ENCODE results near the gene ALLC.
"Not testable (repeated sequence)": the region's sequence is repeated elsewhere in the genome, so short reads cannot be mapped to it uniquely, and the experiment has no call there.

The ALLC gene

DNA sequence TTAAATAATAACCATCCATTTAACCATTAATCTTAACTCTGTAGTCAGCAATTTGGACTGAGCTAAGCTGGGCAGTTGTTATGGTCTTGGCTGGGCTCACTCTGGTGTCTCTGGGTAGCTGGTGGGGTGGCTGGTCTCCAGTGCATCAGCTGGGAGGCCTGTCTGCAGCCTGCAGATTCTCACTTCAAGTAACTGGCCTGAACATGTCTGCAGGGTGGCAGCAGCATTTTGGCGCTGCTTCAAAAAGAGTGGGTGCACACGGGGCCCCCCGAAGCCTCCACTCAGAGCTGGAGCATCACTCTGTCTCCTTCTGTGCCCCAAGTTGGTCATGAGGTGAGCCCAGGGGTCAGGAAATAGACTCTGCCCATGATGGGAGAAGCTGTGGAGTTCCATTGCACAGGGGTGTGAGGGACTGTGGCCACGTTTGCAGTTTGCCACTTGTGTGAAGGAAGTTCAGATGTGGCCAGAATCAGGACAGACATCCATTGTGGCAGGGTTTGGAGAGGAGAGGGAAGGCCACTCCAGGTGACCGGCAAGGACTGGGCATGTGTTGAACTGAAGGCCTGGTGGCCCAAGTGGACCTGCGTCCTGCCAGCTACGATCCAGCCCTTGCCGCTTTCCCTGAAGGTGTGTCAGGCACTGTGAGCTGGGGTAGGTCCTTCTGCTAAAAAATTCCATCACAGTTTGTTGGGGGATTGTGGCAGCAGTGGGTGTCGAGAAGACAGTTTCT, 4.9 kb upstream of the ALLC start:
- TF ChIP-seq POLR2AphosphoS5 (IDR thresholded peaks at IDR 0.05; ENCODE audit: low read depth, low read length) = no peak
- no peak for TF ChIP-seq POLR2A (IDR thresholded peaks at IDR 0.05; ENCODE audit: low read depth, low read length)
- no peak for TF ChIP-seq TAF1 (IDR thresholded peaks at IDR 0.05; ENCODE audit: borderline replicate concordance, low read depth, low read length)
- FAIRE-seq (no peak), DNase-seq (ENCODE audit: insufficient read length) (no peak)

DNA sequence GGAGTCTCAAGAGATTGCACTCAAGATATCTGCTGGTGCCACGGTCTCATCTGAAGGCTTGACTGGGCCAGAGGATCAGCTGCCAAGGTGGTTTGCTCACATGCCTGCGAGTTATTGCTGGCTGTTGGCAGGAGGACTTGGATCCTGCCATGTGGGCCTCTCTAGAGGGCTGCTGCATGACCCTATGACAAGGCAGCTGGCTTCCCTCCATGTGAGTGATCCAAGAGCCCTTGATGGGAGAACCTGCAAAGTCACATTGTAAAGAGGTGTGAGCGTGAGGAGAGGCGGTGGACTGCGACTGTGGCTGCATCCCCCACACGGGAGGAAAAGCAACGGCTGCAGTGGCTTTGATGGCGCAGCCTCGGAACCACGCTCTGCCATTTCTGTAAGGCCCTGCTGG, 4.0 kb upstream of the ALLC start:
- DNase-seq (ENCODE audit: insufficient read length) (no peak), FAIRE-seq (no peak)
- TF ChIP-seq TAF1 (IDR thresholded peaks at IDR 0.05; ENCODE audit: borderline replicate concordance, low read depth, low read length) (no peak), POLR2A (IDR thresholded peaks at IDR 0.05; ENCODE audit: low read depth, low read length) (no peak), POLR2AphosphoS5 (IDR thresholded peaks at IDR 0.05; ENCODE audit: low read depth, low read length) (no peak)

DNA sequence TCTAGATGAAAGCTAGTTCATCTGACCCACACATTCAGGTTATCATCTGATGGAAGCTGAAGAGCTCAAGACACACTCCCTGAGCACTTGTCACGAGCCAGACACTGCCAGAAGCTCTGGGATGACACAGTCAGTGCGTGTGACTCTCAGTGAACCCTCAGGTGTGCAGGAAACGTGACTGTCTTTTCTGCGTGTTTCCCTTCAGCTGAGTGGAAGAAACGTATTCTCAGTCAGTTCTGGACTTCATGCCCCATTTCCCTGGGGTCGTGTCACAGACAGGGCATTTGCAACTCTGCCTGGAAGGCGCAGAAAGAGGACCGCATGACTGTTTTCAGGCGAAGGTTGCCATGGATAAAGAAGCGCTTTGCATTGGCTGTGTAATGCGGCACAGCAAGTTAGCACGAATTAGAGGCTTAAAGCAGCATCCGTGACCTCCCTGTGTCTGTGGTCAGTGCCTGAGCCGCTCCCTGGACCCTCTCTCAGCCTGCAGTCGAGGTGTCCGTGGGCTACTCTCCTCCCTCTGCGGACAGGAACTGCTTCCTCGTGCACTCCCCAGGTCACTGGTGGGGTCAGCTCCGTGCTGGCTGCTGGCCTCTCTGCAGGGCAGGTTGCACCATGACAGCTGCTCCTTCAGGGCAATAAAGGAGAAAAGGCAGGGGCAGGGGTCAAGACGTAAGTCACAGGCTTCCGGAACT, 3.3 kb upstream of the ALLC start:
- TF ChIP-seq TAF1 (IDR thresholded peaks at IDR 0.05; ENCODE audit: borderline replicate concordance, low read depth, low read length) (no peak), POLR2A (IDR thresholded peaks at IDR 0.05; ENCODE audit: low read depth, low read length) (no peak), POLR2AphosphoS5 (IDR thresholded peaks at IDR 0.05; ENCODE audit: low read depth, low read length) (no peak)
- FAIRE-seq (no peak), DNase-seq (ENCODE audit: insufficient read length) (no peak)

DNA sequence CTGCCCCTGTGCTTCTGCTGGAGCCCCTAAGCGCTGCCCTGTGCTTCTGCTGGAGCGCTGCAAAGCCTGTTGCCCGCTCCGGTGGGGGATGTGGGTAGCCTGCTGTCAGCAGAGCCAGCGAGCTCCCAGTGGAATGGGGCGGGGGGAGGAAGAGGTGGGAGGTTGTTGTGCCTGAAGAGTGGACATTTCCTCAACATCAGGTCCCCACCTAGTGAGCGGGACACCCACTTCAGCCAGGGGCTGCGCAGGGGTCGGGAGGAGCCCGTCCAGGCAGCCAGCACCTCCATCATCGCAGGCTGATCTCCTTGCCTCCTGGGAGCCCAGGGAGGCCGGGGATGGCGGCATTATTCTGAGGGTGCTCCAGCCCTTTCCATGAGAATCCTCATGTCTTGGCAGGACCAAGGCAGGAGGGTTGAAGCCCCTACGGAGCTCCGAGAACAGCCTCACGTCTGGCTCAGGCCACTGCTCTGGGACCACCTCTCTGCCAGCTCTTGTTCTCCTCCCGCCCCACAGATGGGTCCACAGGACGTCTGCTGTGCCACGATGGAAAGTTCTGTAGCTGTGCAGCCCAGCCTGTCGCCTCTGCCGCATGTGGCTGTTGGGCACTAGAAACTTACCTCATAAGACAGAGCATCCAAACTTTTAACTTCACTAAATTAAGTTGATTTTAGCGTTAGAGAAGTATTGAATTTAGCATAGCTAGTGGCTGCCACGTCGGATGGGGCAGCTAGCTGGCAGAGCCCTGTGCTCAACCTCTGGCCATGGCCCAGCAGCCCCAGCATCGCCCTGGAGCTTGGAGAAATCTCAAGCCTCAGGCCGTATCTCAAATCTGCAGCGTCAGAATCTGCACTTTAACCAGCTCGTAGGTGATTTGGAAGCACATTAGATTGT, 1.9 kb upstream of the ALLC start:
- DNase-seq (ENCODE audit: insufficient read length) (no peak), FAIRE-seq (no peak)
- TF ChIP-seq POLR2AphosphoS5 (IDR thresholded peaks at IDR 0.05; ENCODE audit: low read depth, low read length) = no peak
- TF ChIP-seq TAF1 (IDR thresholded peaks at IDR 0.05; ENCODE audit: borderline replicate concordance, low read depth, low read length) = no peak
- TF ChIP-seq POLR2A (IDR thresholded peaks at IDR 0.05; ENCODE audit: low read depth, low read length) = no peak

DNA sequence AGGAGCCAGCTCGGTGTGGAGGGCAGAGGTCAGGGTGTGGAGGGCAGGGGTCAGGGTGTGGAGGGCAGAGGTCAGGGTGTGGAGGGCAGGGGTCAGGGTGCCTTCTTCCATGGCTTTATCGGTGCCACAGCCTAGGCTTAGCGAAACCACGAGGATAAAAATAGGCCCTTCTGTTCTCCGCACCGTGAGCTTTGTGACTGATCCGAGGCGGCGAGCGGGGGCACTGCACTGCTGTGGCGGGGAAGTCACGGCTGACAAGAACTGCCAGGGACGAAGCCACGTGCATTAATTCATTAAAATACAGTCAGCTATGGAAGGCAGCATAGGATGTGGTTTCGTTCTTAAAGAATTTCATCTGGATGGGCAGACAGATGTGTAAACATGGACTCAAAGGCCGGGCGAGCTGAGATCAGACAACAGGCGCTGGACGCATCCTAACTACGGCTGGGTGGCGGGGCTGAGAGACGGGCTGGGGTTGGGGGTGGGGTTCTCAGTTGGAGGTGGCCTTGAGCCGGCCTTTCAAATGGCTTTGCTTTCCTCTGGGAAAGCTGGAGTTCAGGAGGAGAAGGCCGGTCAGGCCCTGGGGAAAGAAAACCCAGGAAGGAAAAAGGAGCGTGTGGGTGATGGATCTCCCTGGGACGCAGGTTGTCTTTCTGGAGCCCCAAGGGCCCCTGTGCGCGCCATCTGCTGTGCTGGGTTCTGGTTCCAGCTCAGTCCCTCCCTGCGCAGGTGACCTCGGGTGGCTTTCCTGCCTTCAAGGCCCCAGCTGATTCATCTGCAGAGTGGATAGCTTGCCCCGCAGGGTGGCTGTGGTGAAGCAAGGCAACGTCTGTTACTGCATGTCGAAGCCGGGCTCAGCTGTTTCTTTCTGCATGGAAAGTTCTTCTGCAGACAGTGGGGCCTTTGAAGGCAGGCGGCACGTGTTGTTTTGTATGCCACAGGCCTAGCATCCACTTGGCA, 958 bp upstream of the ALLC start:
- DNase-seq (ENCODE audit: insufficient read length) (no peak), FAIRE-seq (no peak)
- TF ChIP-seq POLR2A (IDR thresholded peaks at IDR 0.05; ENCODE audit: low read depth, low read length) (no peak), TAF1 (IDR thresholded peaks at IDR 0.05; ENCODE audit: borderline replicate concordance, low read depth, low read length) (no peak), POLR2AphosphoS5 (IDR thresholded peaks at IDR 0.05; ENCODE audit: low read depth, low read length) (no peak)

DNA sequence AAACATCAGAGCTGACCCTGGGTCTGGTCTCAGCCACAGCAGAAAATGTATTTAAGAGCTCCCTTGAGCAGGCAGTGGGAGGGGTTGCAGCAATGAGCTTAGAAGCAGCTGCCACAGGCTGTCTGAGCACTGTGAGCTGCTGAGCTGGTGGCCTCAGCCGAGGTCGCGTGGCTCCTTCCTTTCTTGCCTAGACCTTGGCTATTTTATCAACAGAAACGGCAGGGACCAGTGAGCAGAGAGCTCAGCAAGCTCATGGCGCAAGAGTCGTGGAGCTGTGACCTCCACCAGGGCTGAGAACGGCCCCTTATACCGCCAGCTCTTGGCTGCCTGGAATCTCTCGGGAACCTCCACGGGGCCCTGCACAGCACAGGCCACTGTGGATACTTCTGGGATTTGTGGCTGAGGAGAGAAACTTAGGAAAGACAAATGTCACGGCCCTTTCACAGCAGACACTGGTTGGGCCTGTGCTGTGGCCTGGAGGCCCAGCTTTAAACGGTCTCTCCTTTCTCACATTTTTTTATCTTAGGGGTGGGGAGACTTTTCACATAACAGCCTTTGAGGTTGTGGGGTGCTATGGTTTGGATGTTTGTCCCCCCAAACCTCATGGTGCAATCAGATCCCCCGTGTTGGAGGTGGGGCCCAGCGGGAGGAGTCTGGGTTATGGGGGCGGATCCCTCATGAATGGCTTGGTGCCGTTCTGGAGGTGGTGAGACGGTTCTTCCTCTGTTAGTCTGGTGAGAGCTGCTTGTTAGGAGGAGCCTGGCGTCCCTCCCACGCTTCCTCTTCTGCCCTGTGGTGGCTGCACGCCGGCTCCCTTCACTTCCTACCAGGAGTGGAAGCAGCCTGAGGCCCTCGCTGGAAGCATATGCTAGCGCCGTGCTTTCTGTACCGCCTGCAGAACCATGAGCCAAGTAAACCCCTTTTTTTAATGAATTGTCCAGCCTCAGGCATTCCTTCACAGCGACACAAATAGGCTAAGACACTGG, 1.7 kb downstream of the ALLC start:
- DNase-seq (ENCODE audit: insufficient read length) (no peak), FAIRE-seq (no peak)
- TF ChIP-seq POLR2A (IDR thresholded peaks at IDR 0.05; ENCODE audit: low read depth, low read length) (no peak), TAF1 (IDR thresholded peaks at IDR 0.05; ENCODE audit: borderline replicate concordance, low read depth, low read length) (no peak)

DNA sequence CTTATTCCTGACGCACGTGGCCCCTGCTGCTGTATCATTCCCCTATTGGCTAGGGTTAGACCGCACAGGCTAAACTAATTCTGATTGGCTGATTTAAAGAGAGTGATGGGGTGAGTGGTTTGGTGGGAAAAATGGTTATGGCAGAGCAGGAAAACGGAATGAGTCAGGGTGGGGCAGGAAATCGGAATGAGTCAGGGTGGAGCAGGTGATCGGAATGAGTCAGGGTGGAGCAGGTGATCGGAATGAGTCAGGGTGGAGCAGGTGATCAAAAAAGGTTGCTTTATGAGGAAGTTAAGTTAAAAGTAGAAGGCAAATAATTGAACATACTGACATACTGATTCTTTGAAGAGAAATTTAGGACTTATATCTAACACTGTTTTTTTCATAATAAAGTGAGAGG, 2.6 kb downstream of the ALLC start:
- not testable (repeated sequence) for FAIRE-seq; DNase-seq (ENCODE audit: insufficient read length)

DNA sequence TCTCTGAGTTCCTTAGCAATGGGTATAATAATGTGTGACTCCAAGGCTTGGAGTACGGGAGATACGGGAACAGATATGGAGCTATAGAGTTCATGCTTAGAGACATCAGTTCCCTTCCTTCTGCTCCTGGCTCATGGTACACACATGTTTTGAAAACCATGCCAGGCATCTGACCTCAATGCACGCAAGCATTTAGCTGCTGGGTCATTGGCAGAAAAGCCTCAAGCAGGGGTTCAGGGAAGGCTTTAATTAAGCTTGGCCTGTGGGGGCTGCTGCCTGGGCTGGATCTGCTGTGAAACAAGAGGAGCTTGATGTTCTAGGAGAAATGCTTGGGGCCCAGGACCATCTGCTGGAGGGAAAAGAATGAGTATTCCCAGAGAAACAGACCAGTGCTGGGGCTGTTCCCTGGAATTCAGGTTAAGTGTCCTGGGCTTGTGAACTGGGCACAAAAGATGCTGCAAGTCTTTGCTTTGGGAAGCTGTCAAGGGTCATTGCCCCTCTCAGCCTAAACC, 3.2 kb downstream of the ALLC start:
- FAIRE-seq (no peak), DNase-seq (ENCODE audit: insufficient read length) (no peak)
- TF ChIP-seq POLR2A (IDR thresholded peaks at IDR 0.05; ENCODE audit: low read depth, low read length) = no peak

DNA sequence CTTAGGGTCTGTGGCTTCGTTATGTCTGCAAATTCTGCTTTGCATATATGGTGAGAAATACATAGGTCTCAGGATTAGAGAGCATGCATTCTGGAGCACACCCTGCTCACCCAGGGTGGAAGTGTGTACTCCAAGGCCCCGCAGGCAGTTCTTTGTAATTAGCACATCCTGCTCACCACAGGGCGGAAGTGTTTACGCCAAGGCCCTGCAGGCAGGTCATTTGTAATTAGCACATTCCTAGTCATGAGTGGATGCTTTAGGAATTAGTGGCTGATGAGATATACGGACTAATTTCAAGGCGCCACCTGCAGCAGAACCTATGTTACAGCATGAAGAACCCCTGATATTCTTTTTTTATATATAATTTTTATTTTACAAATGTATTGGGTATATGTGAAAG, 4.2 kb downstream of the ALLC start:
- no peak for DNase-seq (ENCODE audit: insufficient read length)

DNA sequence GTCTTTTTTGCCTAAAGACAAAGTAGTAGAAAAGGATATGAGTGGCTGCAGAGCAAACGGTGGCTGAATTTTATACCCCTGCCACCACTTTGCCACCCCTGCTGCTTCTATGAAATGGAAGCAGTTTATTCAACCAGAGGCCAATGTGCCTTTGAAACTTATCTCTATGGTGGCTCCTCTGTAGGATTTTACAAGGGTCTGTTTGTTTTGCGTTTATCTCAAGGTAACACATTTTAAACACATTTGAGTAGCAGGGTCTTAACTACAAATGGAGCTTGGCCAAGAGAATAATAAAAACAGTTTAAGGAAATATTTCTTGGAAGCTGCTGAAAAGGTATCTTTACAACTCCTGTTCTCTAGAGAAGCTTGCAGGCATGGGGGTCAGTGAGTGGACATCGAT, 6.1 kb downstream of the ALLC start:
- no peak for TF ChIP-seq POLR2AphosphoS5 (IDR thresholded peaks at IDR 0.05; ENCODE audit: low read depth, low read length)
- no peak for TF ChIP-seq POLR2A (IDR thresholded peaks at IDR 0.05; ENCODE audit: low read depth, low read length)
- TF ChIP-seq TAF1 (IDR thresholded peaks at IDR 0.05; ENCODE audit: borderline replicate concordance, low read depth, low read length) = no peak
- no peak for DNase-seq (ENCODE audit: insufficient read length)
- no peak for FAIRE-seq

More for the DNA sequence above, 4.2 kb downstream of the ALLC start:
- TF ChIP-seq POLR2AphosphoS5 (IDR thresholded peaks at IDR 0.05; ENCODE audit: low read depth, low read length) = no peak
- no peak for TF ChIP-seq TAF1 (IDR thresholded peaks at IDR 0.05; ENCODE audit: borderline replicate concordance, low read depth, low read length)
- no peak for TF ChIP-seq POLR2A (IDR thresholded peaks at IDR 0.05; ENCODE audit: low read depth, low read length)
- no peak for FAIRE-seq
